HG03066 (cell line): ENCODE data around the gene PALLD.
"Not testable (repeated sequence)": the region's sequence is repeated elsewhere in the genome, so short reads cannot be mapped to it uniquely, and the experiment has no call there.

ENCODE experiments used
- ATAC-seq: cut with Tn5 transposase; IDR thresholded peaks from one replicate; pipeline ENCODE4 v1.9.1; 2021; ENCODE audit warnings: low read depth; ENCODE audit not compliant: unreplicated experiment

Gene PALLD

GRCh38 chr4:168802222-168802621 lies 305.4 kb downstream of the PALLD start:
- ATAC-seq = no peak

DNA sequence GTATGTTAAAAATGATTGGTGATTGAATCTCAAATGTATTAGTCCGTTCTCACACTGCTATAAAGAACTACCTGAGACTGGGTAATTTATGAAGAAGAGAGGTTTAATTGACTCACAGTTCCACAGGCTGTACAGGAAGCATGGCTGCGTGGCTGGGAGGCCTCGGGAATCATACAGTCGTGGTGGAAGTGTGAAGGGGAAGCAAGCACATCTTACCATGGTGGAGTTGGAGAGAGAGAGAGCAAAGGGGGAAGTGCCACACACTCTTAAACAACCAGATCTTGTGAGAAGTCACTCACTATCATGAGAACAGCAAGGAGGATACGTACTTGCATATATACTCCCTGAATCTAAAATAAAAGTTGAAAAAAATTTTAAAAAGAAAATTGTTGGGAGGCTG lies 306.2 kb downstream of the PALLD start:
- ATAC-seq = not testable (repeated sequence)

DNA sequence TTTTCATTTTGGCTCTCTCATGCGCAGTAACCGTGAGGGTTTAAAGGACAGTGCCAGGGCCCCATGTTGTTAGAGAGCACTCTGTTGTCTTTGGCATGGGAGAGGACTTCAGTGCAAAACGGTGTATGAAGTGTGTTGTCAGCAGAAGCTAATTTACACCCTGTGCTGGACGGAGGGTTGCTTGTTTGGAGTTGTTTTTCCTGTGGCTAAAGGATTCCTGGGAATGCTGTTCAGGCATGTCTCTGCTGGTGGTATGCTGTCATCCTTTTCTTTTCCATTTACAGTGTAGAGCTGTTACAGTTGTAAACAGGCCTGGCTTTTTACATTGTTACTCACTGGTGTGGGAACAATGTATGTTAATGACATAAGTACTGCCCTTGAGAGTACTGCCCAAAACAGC lies 306.9 kb downstream of the PALLD start:
- no peak for ATAC-seq

GRCh38 chr4:168804146-168804545 lies 307.3 kb downstream of the PALLD start:
- no peak for ATAC-seq

GRCh38 chr4:168805341-168805740 lies 308.5 kb downstream of the PALLD start:
- no peak for ATAC-seq

- ATAC-seq = not testable (repeated sequence)
Observed at GRCh38 chr4:168806247-168806646, 309.4 kb downstream of the PALLD start.

DNA sequence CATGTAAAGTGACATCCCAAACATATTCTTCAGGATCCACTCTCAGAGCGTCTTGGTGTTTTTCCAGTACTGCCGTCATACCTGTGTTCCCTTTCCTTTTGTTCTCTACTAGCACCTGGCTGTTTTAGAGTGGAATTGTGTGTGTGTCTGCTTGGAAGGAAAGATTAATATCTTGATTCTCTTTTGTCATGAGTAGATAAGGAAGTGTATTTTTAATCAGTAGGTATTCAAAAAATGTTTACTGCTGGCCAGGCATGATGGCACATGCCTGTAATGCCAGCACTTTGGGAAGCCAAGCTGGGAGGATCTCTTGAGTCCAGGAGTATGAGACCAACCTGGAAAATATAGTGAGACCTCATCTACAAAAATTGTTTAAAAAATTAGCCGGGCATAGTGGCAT lies 314.4 kb downstream of the PALLD start:
- ATAC-seq = no peak

DNA sequence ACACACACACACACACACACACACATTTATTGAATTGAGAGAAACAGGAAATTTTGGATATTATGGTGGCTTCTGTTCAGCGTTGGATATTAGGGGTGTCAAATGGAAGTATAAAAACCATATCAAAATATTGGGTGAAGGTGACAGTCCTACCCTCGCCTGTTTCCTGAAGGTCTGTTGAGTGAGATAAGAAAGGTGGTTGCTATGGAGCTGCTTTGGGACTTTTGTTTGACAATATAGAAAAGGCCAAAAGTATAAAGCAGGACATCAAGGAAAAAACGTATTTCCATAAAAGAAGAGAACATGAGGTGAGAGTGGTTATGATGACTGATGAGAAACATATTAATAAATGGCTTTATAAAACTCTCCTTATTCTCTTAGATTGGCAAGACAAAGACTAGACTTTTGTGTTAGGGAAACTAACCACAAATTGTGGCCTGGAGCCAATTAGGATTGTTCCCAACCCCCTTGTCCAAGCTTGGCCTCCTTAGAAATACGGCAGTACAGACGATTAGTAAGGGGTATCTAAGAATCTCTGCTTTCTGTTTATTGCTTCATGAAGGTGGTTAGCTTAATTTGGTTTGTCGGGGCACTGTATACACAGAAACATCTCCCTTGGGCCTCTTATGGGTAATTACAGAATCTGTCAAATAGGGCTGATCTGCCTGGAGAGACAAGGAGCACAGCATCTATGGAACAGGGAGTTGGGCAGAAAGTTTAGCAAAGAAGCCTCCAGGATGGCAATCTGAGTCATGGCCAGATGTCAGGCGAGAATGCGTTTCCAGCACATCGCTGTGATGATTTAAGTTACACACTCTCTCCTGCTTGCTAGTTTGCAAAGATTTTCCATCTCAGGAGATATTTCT lies 315.2 kb downstream of the PALLD start:
- no peak for ATAC-seq

GRCh38 chr4:168812806-168813205 lies 316.0 kb downstream of the PALLD start:
- ATAC-seq = no peak

GRCh38 chr4:168813890-168814289 lies 317.0 kb downstream of the PALLD start:
- no peak for ATAC-seq

GRCh38 chr4:168815379-168816345 lies 318.8 kb downstream of the PALLD start:
- no peak for ATAC-seq

DNA sequence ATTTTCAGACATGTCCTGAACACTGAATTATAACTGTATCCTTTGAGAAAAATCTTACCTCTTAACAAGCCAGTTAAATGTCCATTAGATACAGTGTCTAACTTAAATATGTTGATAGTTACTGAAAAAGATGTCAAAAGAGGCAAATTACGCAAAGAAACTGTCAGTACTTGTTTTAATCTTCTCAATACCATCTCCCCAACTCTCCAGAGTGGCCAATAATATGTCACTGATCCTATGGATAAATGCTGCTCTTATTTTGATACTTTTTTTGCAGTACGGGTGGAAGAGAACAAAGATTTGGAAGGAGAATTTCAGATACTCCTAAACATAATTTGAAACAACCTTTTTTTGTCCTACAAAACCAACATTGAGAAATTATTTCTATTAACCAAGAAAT lies 320.5 kb downstream of the PALLD start:
- ATAC-seq = no peak

DNA sequence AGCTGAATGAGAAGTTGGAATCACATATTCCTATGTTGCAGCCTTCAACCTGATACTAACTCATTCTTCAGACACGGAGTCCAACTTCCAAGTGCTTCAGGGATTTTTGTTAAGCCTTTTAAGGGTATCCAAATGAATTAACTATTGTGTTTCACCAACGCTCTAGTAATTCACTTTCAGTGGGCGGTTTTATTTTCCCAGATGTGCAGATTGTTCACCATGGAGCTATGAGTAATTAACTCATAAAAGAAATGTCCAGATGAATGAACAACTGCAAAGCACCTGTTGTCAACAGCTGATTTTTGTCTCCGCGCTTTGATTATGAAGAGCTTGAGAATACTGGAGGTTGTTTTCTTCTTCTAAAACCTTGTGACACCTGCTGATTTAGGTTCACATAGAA lies 325.6 kb downstream of the PALLD start:
- no peak for ATAC-seq

DNA sequence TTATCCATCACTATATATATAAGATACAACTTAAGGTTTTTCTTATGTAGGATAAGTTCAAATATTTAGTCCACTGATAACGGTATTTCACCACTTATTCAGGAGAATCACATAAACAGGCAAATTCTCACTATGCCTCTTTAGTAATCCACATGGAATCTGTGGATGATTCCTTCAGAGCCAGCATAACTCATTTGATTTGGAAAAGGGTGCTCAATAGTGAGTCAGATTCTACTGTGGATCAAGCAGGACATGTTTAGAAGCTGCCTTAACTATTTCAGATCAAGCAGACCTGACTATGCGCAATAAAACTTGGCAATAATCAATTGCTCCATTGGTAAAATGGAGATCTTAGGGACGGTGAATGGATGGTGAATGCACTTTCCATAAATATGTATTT lies 329.1 kb downstream of the PALLD start:
- ATAC-seq = no peak

GRCh38 chr4:168826620-168827019 lies 329.8 kb downstream of the PALLD start:
- no peak for ATAC-seq

DNA sequence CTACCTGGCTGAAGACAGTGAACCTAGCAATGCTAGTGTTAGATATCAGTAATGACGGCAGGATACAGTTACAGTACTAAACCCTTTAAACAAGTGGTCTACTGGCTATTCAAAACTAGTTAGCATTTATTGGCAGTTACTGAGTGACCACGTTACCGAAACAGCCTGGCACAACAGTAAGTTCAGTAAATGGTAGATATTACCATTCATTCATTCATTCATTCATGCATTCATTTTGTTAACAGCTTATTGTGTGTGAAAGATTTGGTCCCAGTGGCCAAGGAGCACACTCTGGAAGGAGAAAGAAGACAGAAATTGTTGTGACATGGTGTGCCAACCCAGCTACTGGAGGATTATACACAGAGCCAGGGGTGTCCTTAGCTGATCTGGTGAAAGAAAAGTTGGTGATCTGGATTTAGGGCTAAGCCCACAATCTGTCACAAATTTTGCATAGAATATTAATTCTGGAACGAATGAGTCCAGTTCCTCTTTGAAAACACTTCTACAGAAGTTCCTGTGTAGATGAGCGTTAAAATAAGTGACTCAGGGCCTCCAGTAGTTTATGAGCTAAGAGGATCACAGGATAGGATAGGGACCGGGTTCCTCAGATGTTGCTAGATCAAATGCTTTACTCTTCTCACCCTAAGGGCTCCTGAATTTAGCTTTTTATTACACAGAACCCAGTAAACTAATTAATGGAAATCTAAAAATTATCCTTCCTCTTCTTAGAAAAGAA lies 334.1 kb downstream of the PALLD start:
- ATAC-seq = no peak

DNA sequence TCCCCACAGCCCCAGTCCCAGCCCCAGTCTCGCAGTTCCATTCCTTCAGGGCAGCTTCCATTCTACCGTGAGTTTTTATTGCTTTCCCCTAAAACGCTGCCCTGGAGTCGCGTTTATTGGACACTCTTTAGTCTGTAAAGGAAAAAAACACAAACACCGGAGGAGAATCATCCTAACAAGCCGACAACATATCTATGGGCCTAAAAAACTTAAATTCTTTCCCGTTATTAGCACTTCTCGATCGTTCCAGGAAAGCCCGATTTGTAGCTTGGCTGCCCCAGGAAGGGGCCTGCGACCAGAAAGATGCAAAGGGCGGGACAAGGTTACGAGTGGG lies 334.7 kb downstream of the PALLD start:
- no peak for ATAC-seq

DNA sequence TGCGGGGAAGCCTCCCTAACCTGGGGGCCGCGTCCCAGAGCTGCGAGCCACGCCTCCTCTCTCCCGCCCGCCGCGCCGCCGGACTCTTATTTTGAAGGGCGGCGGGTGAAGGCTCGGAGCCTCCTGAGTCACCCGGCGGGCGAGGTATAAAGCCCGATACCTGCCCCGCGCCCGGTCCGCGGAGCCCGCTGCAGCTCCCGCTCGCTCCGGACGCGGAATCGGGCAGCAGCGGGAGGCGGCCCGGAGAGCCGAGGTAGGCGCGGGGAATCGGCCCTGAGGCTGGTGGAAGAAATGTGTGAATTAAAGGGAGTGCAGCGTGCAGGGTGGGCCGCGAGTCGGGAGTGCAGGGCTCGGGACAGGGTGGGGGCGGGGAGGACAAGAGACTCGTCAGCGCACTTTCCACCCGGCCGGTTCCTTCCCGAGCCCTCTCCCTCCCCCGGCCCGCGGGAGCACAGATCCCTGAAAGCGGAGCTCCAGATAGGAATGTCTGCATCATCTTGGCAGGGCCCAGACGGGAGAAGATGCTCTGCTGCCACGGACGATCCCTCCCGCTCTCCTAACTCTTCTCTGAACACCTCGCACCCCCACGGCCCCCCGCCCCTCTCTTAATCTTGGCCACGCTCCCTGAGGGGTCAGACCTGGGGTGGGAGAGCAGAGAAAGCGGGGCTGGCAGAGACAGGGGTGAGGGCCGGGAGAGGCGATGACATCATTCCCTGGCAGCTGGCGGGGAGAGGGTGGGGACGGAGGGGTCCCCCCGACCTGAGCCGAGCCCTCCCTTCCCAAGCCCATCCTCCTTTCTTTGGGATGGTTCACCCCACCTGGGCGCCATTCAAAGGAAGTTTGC lies 335.3 kb downstream of the PALLD start:
- ATAC-seq = peak; percentile 92

GRCh38 chr4:168832763-168833575 lies 336.1 kb downstream of the PALLD start:
- ATAC-seq = no peak
